GM12801 (cell line): Measurements from ENCODE around the gene SYT3.

Source experiments
- TF ChIP-seq, protein P1 (sequence below): IDR thresholded peaks from one replicate; pipeline ENCODE4 v1.5.1; 2011; ENCODE audit warnings: control low read depth; ENCODE audit not compliant: insufficient read length; ENCODE audit errors: extremely low read depth

Gene SYT3

DNA sequence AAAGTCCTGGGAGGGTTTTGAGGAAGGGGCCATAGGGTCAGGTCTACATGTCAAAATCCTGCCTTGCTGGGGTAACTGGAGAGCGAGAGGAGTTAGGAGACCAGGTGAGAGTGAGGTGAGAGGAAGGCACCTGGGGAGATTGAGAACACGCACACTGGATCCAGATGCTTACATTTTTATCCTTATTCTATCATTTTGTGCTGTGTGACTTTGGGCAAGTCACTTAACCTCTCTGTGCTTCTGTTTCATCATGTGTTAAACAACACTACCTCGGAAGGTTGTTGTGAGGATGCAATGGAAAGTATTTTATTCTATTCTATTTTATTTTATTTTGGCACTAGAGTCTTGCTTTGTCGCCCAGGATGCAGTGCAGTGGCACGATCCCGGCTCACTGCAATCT is 13.0 kb upstream of the SYT3 start:
- TF ChIP-seq, protein P1, sequence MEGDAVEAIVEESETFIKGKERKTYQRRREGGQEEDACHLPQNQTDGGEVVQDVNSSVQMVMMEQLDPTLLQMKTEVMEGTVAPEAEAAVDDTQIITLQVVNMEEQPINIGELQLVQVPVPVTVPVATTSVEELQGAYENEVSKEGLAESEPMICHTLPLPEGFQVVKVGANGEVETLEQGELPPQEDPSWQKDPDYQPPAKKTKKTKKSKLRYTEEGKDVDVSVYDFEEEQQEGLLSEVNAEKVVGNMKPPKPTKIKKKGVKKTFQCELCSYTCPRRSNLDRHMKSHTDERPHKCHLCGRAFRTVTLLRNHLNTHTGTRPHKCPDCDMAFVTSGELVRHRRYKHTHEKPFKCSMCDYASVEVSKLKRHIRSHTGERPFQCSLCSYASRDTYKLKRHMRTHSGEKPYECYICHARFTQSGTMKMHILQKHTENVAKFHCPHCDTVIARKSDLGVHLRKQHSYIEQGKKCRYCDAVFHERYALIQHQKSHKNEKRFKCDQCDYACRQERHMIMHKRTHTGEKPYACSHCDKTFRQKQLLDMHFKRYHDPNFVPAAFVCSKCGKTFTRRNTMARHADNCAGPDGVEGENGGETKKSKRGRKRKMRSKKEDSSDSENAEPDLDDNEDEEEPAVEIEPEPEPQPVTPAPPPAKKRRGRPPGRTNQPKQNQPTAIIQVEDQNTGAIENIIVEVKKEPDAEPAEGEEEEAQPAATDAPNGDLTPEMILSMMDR = no peak

DNA sequence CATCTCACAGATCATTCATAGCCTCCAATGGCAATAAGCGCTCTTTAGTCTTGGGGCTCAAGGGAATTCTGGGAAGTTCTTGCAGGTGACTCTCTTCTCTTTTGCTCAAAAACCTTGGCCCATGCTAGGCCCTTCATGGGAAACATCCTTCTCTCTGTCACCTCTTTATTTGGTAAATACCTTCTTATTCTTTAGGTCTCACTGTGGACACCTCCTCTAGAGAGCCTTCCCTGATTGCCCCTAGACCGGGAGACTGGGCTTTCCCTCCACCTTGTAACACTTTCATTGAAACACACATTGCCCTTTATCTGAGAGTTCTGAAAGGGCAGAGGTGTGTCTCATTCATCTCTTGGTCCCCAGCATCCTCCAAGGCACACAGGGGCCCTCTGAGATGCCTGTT is 11.5 kb upstream of the SYT3 start:
- TF ChIP-seq, protein P1 = no peak

DNA sequence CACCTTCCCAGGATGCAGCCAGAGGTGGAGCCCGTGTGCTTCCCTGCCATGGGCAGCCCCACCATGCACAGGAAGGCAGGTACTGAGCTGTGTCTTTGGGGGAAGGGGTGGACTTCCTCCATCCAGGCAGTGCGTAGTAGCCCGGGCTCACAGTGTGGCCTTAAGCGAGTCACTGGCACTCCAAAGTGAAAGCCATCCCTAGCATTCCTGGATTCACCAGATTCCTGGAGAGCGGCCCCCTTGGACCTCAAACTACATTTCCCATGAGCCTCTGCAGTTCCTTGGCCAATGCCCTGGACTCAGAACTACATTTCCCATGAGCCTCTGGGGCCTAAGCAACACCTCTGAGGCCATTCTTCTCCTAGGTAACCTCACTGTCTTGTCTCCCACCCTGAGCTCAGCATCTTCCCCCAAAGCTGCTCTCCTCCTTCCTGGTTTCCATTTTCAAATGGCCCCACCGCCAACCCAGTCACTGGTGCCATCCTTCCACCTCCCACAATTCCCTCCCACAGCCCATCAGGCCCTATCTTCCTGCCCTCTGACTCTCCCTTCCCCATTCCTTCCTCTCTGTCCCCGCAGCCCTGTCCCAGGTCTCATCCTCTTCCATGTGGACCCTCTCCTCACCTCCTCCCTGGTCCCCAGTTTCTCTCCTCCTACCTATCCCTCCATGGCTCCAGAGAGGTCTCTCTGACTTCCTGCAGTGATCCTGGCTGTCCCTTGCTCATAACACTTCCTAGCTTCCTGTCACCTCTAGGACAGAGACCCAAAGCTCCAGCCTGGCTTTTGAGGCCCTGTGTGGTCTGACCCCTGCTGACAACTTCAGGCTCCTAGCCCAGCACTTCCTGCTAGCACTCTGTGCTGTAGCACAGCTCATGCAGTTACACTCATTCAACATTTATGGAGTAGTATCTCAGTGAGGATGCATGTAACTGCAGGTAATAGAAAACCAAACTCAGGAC is 10.0 kb upstream of the SYT3 start, which contains the start of gene C19orf81:
C19orf81 (plus strand) TSS at position 13 of the 959 bp plus-strand sequence; CDS start at position 13, 0 bp downstream.
- TF ChIP-seq, protein P1 = no peak

DNA sequence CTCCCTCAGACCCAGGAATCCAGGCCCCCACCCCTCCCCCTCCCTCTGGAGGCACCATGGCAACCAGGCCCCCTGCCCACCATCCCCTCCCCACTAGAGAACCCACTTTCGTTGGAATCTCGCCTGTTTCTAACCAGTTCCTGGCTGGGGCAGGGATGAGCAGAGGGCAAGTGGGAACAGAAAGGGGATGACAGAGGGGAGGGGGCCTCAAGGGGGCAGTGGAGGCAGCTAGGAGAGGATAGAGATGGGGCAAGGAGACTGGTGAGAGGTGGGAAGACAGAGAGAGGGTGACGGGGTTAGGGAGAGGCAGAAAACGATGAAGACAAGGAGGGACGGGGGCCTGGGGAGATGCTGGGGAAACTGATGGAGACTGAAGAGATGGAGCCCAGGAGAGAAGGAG is 9.0 kb upstream of the SYT3 start:
- TF ChIP-seq, protein P1 = no peak

DNA sequence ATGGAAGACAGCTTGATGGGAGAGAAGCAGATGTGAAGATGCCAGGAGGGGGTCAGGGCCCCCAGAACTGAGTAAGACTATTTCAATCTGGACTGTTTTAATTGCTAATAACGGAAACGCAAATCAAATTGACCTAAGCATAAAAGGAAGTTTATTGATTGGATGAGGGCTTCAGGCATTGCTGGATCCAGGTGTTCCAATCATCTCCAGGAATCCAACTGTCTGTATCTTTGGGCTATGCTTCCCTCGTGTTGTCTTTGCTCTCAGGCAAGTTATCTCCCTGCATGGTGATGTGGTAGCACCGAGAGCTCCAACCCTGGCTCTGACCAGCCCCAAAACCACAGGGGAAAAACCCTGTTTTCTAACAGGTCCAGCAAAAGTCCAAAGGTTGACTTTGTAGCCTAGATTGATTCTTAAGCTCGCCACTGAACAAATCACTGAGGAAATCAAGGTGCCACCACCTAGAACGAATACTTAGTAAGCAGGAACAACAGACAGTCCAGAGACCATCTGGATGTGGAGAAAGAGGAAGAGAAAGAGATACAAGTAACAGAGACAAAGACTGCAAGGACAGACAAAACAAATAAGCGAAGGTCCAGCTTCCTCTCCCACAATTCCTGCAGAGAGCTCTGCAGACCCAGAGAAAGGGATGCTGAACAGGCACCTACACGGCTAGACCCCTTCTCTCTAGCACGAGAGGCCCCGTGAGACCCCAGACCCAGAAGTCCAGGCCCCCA is 8.4 kb upstream of the SYT3 start:
- TF ChIP-seq, protein P1 = no peak

DNA sequence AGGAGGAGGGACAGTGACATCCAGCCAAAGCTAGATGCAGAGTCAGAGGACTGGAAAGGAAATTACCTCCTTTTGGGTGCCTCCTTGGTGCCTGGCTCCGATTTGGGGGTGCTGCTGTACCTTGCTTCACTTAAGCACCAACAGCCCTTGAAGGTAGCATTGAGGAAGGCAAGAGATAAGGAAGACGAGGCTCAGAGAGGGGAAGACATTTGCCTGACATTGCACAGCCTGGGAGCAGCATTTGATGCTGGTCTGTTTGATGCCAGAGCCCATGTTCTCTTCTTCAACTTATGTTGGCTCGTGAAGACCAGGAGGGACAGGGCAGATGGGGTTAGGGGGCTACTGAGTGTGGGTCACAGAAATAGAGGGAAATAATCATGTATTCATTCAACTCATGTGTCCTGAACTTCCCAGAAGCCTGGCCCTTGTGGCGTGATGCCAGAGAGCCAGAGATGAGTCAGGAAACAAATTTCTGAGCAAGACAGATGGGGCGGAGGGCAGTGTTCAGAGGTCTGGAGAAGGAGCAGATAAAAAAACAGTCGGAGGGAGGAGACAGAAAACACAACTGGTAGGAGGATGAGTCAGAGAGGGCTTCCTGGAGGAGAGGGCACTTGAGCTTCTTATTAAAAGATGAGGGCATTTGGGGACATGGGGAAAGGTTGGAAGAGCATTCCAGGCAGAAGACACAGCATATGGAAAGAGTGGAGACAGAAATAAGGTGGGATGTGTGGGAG is 6.6 kb upstream of the SYT3 start:
- TF ChIP-seq, protein P1 = no peak

DNA sequence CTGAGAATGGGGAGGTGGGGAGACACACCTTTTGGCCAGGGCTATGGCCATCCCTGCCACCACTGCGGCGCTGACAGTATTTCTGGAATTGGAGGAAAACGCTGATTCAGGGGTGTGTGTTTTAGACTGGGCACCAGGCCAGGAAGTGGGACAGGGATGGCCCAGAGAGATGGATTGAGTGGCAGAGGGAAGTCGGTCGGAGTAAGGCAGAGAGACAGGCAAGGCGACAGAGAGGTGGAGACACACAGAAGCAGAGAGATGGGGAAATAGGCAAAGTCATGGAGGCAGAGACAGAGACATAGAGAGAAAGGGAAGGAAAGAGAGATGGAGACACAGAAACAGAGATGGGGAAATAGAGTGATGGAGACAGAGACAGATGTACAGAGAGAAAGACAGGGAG is 5.4 kb upstream of the SYT3 start:
- TF ChIP-seq, protein P1 = no peak
